ENCODE results near the gene CYP19A1.

GRCh38 chr15:51192521-51193280, 145.7 kb downstream of the CYP19A1 start:
- TF ChIP-seq JUND (IDR thresholded peaks at IDR 0.05) (no peak), EP300 (IDR thresholded peaks at IDR 0.05; ENCODE audit: borderline replicate concordance in 1 of 2, low read depth in 1 of 2, low read length in 1 of 2) (no peak), RXRA (IDR thresholded peaks at IDR 0.05; ENCODE audit: borderline replicate concordance, low read depth) (no peak), CTCF (IDR thresholded peaks at IDR 0.05) (peak; percentile 93), YY1 (IDR thresholded peaks at IDR 0.05; ENCODE audit: low read depth) (no peak), TCF12 (IDR thresholded peaks at IDR 0.05) (no peak), POLR2AphosphoS5 (IDR thresholded peaks at IDR 0.05; ENCODE audit: low read depth, low read length) (no peak), SIN3A (IDR thresholded peaks at IDR 0.05; ENCODE audit: borderline replicate concordance, low read depth, low read length) (no peak), RAD21 (IDR thresholded peaks at IDR 0.05; ENCODE audit: low read length) (peak; percentile 82), TAF1 (IDR thresholded peaks at IDR 0.05; ENCODE audit: borderline replicate concordance, low read depth, low read length) (no peak), REST (IDR thresholded peaks at IDR 0.05; ENCODE audit: low read depth, low read length) (no peak)

Measured in SK-N-SH (cell line).